ENCODE measurements around the gene RNU6-7.
A peak's percentile ranks its signal among the peaks of the same experiment; 100 is the strongest.

The RNU6-7 gene

DNA sequence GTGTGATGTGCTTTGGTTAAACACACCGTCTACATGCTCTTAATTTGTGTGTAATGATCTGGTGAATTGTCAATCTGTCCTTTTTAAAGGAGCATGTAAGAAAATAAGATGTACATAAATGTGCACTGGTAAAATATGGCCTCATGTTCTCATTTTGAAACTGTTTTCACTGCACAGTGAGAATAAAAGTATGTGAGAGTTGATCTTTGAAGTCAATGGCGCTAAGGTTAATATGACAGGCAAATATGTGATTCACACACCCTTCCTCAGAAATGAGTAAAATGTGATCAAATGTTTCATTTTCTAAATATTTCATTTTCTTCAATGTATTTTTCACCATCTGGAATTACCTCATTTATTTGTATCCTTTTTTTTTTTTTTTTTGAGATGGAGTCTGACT, 8.3 kb upstream of the RNU6-7 start:
- DNase-seq (ENCODE audit: low read depth, low spot score) = no peak
- in situ Hi-C loops (cut with HindIII; ENCODE audit: low sequenced_read_pairs) = no loop called here
- H3K4me3 ChIP-seq (ENCODE audit: low read depth, low read length) = no peak overlapping the region
- TF ChIP-seq, protein P1, sequence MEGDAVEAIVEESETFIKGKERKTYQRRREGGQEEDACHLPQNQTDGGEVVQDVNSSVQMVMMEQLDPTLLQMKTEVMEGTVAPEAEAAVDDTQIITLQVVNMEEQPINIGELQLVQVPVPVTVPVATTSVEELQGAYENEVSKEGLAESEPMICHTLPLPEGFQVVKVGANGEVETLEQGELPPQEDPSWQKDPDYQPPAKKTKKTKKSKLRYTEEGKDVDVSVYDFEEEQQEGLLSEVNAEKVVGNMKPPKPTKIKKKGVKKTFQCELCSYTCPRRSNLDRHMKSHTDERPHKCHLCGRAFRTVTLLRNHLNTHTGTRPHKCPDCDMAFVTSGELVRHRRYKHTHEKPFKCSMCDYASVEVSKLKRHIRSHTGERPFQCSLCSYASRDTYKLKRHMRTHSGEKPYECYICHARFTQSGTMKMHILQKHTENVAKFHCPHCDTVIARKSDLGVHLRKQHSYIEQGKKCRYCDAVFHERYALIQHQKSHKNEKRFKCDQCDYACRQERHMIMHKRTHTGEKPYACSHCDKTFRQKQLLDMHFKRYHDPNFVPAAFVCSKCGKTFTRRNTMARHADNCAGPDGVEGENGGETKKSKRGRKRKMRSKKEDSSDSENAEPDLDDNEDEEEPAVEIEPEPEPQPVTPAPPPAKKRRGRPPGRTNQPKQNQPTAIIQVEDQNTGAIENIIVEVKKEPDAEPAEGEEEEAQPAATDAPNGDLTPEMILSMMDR (IDR thresholded peaks at IDR 0.05; ENCODE audit: low read depth, low read length) = no peak

DNA sequence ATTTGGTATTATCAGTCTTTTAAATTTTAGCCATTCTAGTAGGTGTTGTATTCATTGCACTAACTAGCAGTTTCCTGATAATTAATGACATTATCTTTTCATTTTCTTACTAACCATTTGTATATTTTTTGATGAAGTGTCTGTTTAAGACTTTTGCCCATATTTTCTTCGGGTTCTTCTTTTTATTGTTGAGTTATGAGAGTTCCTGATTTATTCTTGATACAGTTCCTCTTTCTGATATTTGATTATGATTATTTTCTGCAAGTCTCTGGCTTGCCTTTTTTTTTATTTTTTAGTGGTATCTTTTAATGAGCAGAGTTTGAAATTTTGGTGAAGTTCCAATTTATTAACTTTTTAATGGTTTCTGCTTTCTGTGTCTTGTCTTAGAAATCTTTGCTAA, 6.2 kb upstream of the RNU6-7 start:
- TF ChIP-seq, protein P1 (IDR thresholded peaks at IDR 0.05; ENCODE audit: low read depth, low read length) = no peak
- no peak overlapping the region for H3K4me3 ChIP-seq (ENCODE audit: low read depth, low read length)
- no peak for DNase-seq (ENCODE audit: low read depth, low spot score)
- in situ Hi-C loops (cut with HindIII; ENCODE audit: low sequenced_read_pairs) = no loop called here

DNA sequence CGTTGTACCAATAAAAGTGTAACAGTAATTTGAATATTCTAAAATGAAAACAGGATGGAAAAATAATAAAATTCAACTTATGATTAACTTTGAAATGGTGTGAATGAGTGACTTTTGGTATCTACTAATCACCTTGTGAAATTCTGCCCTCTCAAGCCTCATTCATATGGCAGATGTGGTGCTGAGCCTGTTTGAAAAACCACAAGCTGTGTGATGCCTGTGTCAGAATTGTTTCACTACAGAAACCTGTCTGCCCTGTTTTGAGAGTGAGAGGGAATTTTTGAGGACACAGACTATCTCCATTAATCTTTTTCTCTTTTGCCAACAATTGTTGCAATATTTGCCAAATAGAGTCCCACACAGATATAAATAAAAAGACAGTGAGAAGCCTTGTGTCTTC, 3.9 kb upstream of the RNU6-7 start:
- no peak for DNase-seq (ENCODE audit: low read depth, low spot score)
- H3K4me3 ChIP-seq (ENCODE audit: low read depth, low read length) = no peak overlapping the region
- TF ChIP-seq, protein P1 (IDR thresholded peaks at IDR 0.05; ENCODE audit: low read depth, low read length) = no peak
- in situ Hi-C loops (cut with HindIII; ENCODE audit: low sequenced_read_pairs) = no loop called here

DNA sequence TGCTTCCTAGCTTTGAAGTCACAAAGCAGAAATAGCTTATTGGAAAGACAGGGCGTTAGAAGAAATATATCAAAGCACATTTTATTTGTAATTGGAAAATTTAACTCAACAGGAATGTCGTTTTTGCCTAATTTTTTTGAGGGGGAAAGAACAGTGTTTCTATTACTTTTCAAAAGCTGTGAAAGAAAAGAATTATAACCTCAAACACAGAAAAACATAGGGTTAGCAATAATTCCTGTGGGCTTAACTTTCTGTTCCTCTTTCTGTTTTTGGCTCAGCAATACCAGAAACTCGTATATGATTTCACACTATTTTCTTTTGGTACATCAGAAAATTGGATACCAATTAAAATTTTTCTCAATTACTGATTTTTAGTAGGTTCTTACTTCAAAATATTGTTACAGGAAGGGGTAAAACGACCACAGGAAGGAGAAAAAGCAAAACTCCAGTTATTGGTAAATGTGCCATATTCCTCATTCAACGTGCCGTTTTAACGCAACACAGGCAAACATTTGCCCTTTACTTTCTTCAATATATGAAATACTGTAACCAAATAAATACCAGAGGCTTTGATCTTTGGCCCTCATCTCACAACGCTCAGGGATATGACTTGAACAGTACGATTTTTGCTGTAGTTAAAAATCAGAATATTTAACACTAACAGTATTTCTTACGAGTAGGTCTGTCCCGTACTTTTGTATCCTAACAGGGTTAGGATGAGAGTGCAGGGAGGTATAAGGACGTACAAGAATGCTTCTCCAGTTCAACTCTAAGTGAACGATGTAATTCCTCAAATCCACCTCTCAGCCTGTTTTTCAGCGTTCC, 1.3 kb upstream of the RNU6-7 start:
- peak overlapping the region; percentile 73 for H3K4me3 ChIP-seq (ENCODE audit: low read depth, low read length)
- TF ChIP-seq, protein P1 (IDR thresholded peaks at IDR 0.05; ENCODE audit: low read depth, low read length) = no peak
- in situ Hi-C loops (cut with HindIII; ENCODE audit: low sequenced_read_pairs) = no loop called here
- DNase-seq (ENCODE audit: low read depth, low spot score) = no peak

DNA sequence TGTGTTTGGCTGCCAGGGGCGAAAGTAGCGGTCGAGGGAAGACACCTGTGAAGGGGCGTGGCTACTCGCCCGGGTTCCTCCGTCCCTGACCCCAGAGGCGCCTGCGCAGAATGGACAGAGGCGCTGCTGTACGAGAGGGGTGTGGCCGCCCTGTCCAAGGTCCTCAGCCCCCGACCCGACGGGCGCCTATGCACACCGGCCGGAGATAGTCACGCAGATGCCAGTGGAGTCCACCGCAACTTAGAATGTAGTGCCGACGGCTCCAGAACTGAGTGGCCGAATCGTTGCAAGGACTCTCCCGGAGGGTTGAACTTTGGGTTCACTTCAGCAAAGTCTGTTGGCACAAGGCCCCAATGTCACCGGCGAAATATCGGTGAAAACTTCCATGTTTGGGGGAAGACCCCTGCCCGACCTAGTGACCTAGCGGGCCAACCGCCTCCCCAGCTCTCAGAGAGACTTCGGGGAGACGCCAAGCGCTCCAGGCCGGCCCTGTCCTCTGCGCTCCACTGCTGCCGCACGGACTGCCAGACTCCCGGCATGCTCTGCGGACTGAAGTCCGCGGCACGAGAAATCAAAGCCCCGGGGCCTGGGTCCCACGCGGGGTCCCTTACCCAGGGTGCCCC, 541 bp upstream of the RNU6-7 start:
- DNase-seq (ENCODE audit: low read depth, low spot score) = peak; percentile 72
- peak overlapping the region; percentile 73 for H3K4me3 ChIP-seq (ENCODE audit: low read depth, low read length)
- TF ChIP-seq, protein P1 (IDR thresholded peaks at IDR 0.05; ENCODE audit: low read depth, low read length) = no peak
- in situ Hi-C loops (cut with HindIII; ENCODE audit: low sequenced_read_pairs) = no loop called here

DNA sequence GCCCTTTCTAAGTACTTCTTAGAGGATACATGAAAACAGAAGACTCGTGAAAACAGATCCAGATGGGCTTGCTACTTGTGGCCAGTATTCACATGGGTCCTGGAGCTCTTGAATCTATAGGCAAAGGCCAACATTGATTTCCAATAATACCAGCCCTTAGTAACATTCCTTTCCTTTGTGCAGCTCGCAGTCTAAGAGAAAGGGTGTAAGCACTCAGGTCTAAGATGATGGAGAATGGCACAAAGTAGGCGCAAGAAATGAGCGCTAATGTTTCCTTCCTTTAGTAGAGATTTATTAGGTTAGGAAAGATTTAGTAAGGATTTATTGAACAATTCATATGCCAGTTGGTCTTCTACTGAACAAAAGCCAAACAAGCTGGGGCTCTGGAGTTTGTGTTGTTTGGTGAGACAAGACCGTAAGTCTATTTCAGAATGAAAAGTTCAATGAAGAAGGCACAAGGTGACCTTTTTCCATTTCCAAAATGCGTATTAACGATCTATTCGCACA, 699 bp downstream of the RNU6-7 start:
- peak overlapping the region; percentile 73 for H3K4me3 ChIP-seq (ENCODE audit: low read depth, low read length)
- peak; percentile 62 for DNase-seq (ENCODE audit: low read depth, low spot score)
- TF ChIP-seq, protein P1 (IDR thresholded peaks at IDR 0.05; ENCODE audit: low read depth, low read length) = no peak
- in situ Hi-C loops (cut with HindIII; ENCODE audit: low sequenced_read_pairs) = no loop called here
